Retinal pigment epithelial cell (primary cell): ENCODE measurements around the gene NPIPB9.
"Not testable (repeated sequence)": the region's sequence is repeated elsewhere in the genome, so short reads cannot be mapped to it uniquely, and the experiment has no call there.

Experiments used
- DNase-seq: peaks from one replicate; pipeline ENCODE4 v3.0.0-alpha.2; 2010; ENCODE audit warnings: low read depth
- H3K4me3 ChIP-seq: 2 replicates; pipeline ENCODE4 v1.5.1; 2011; ENCODE audit warnings: mild to moderate bottlenecking, low read length, control low read depth, moderate library complexity

Gene NPIPB9

DNA sequence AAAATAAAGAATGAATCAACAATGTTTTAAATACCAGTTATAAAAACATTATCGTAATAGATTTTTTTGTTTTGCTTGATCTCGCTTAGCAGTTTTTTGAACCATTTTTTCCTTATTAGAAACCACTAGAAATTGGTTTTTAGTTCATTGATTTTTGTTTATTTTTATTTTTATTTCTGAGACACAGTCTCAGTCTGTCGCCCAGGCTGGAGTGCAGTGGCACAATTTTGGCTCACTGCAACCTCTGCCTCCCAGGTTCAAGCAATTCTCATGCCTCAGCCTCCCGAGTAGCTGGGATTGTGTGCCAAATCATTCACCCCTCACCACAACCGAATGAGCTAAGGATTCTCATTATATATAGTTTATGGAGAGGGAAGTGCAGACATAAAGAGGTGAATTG is at the start of gene NPIPB9:
NPIPB9 (plus strand) TSS at position 301 of the 400 bp plus-strand sequence.
- H3K4me3 ChIP-seq, DNase-seq: not testable (repeated sequence)

DNA sequence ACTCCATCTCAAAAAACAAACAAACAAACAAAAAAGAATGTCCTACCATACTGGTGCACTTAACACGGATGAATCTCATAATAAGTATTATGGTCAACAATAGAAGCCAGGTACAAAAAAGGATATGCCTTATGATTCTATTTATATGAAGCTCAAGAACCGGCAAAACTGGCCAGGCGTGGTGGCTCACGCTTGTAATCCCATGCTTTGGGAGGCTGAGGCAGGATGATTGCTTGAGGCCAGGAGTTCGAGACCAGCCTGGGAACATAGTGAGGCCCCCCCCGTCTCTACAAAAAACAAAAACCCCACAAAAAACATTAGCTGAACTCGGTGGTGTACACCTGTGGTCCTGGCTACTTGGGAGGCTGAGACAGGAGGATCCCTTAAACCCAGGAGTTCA is 47.3 kb upstream of the NPIPB9 start:
- not testable (repeated sequence) for H3K4me3 ChIP-seq, DNase-seq

DNA sequence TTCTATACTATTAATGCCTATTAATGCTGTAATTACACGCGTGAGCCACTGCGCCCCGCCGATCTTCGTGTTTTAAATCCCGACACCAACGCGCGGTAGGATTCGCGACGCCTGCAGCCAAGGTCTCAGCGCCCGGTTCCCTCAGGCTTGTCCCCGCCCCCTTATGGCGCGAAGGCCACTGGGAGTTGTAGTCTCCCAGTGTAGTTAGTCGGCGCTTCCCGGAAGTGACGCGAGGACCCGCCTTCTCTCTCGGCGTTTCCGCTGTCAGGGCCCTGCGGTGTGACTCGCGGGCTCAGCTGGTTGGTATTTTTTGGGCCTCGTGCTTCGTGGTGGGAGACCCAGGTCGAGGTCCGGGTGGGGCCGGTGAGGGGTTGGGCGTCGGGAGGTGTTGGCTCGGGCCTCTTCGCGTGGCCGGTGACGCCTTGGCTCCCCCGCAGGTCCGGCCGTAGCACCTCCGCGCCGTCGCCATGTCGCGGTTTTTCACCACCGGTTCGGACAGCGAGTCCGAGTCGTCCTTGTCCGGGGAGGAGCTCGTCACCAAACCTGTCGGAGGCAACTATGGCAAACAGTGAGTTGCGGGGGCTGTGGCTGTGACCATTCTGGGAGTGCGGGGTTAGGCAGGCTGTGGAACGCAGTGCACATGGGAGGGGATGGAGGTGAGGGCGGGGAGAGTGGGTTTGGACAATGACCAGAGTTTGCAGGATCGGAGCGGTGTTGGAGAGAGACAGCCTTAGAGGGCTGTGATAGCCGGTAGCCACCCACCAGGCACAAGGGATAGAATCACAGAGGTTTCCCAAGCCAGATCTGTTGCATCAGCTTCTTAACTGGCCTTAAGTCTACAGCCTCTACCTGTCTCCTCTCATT is 40.1 kb upstream of the NPIPB9 start, which contains the start of gene EIF3C:
EIF3C (plus strand) TSS at position 245 of the 864 bp plus-strand sequence; CDS start at position 468, 223 bp downstream.
- DNase-seq: not testable (repeated sequence)

DNA sequence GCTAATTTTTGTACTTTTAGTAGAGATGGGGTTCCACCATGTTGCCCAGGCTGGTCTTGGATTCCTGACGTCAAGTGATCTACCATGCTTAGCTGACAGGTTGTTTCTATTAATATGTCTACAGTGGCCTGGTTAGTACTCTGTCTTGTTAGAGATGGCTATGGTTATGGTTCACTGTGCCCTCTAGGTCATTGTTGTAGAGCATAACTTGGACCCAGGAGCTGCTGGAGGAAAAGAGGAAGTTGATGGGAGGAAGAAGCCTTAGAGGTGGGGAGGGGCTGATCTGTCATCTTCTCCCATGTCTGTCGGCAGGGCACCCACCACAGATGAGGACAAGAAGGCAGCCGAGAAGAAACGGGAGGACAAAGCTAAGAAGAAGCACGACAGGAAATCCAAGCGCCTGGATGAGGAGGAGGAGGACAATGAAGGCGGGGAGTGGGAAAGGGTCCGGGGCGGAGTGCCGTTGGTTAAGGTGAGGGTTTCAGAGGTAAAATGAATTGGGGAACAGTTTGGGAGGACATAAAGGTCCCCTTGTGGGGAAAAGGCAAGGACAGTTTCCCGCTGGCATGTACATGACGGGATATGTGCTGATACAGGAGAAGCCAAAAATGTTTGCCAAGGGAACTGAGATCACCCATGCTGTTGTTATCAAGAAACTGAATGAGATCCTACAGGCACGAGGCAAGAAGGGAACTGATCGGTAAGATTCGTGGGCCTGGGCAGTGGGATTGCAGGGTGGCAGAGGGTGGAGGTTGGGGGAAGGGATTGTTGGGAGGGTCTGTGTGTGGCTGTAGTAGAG is 28.5 kb upstream of the NPIPB9 start:
- not testable (repeated sequence) for DNase-seq, H3K4me3 ChIP-seq

More for the DNA sequence above, 40.1 kb upstream of the NPIPB9 start, which contains the start of gene EIF3C:
- not testable (repeated sequence) for H3K4me3 ChIP-seq

GRCh38 chr16:28731253-28731652 is 20.3 kb upstream of the NPIPB9 start:
- DNase-seq, H3K4me3 ChIP-seq: not testable (repeated sequence)

DNA sequence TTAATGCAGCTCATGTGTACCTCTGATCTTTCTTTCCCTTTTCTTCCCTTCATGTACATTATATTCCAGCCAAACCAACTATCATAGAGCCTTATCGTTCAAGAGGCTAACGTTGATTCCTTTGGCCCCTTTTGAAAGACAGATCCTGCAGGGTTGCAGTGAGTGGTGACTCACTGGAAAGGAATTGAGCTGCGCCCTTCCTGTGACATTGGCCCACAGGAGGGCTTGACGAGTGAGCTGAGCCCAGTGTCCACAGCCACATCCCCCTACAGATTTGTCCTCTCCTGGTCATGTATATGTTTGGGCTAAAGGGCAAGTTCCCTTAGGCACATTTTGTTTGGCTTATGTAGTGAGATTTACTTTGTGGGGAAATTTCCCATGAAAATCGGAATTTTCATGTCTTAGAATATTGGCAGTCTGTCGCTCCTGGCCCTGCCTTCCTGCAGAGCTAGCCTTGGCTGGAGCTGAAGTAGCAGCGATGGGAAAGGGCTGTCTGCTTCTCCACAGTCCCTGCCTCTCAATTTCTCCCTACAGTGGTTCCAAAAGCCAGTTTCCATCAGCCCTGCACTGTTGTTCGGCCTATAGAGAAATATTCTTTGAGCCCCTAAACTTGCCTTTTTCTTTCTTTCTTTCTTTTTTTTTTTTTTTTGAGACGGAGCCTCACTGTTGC is 19.0 kb upstream of the NPIPB9 start:
- not testable (repeated sequence) for H3K4me3 ChIP-seq, DNase-seq

DNA sequence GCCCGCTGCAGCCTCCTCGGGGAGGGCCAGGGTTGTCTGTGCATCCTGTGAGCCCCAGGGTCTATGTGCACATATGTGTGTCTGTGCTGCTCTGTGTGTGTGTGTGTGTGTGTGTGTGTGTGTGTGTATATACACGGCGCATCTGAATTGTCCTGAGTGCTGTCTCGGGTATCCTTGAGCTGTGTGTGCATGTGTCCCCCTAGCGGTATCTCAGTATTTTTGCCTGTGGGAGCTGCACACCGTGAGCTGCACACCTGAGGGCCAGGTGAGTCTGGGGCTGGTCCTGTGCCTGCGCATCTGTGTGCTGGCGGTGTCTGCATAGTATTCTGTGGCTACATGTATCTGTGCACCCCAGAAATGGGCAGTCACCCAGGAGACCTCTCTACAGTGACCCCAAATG is 11.8 kb upstream of the NPIPB9 start:
- DNase-seq, H3K4me3 ChIP-seq: not testable (repeated sequence)

DNA sequence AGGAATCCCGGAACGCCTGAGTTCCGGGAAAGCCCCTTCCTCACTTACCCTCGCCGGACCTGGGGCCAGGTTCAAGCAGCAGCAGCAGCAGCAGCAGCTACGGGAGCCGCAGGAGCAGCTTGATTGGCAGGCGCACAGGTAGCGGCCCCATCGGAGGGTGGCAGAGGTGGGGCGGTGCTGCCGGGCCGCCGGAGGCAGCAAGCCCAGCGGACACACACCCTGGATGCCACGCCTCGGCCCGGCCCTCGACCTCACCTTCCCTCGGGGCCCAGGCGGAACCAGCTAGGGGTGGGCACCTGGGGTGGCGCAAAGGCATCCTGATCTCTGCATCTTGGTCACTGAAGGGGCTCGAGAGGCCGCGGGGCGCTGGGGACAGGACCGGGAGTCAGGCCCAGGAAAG is 11.0 kb upstream of the NPIPB9 start:
- DNase-seq, H3K4me3 ChIP-seq: not testable (repeated sequence)

DNA sequence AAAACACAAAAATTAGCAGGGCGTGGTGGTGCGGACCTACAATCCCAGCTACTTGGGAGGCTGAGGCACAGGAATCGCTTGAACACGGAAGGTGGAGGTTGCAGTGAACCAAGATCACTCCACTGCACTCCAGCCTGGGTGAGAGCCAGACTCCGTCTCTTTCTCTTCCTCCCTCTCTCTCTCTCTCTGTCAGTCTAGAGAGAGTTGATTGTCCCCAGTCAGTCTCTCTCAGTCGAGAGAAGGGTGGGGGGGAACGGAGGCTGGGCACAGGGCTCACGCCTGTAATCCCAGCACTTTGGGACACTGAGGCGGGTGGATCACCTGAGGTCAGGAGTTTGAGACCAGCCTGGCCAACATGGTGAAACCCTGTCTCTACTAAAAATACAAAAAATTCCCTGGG is 10.3 kb upstream of the NPIPB9 start:
- H3K4me3 ChIP-seq, DNase-seq: not testable (repeated sequence)

DNA sequence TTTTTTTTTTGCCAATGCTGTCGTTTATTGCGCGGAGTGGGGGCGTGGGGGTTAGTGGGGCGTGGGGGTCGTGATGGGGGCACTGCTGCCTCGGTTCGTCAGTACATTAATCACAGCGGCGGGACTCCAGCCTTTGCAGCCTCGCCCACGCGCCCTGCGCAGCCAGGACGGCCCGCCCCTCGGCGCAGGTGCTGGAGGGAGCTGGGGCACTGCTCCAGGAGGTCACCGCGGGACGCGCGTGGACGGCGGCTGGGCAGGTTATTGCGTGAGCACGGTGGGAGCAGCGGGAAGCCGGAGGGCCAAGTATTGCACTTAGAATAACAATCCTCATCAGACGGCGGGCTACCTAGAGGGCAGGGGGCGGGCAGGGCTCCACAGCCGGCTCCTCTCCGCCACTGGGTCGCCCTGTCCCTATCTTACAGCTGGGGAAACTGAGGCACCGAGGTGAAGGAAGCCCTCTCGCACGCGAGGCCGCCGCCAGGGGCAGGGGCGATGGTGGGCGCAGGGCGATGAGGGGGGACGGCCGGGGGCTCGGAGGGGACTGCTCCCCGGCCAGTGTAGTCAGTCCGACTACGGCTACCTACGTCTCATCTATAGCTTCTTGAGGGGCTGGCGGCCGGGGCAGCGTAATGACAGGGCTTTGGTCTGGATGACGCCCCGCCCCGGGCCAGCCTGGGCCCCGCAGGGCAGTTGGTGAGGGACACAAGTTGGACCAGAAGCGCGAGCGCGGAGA is 4.8 kb upstream of the NPIPB9 start:
- DNase-seq, H3K4me3 ChIP-seq: not testable (repeated sequence)

DNA sequence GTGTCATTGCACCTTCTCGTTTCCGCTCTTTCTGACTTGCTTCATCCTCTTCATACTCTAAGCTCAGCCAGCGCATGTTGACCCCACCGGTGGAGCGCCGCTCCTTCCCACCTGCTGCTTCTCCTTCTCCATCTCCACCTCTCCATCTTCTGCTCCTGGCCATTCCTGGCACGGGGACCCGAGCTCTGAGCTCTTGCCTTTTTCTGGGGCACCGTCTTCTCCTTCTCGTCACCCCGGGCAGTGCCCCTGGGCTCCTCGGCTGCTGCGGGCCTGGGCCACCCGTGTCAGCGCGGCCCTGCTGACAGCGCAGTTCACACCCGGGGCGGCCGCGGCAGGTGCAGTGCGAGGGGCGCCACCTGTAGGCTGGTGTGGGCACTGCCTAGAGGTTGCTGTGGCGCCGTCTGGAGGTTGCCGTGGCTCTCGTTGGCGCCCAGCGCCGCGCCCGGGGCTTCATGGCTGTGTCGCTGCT is 1.6 kb upstream of the NPIPB9 start:
- not testable (repeated sequence) for DNase-seq, H3K4me3 ChIP-seq

GRCh38 chr16:28750469-28751067 is 1.0 kb upstream of the NPIPB9 start:
- DNase-seq, H3K4me3 ChIP-seq: not testable (repeated sequence)

GRCh38 chr16:28781697-28782096 is 30.1 kb downstream of the NPIPB9 start:
- DNase-seq, H3K4me3 ChIP-seq: not testable (repeated sequence)

- H3K4me3 ChIP-seq, DNase-seq: not testable (repeated sequence)
Observed at GRCh38 chr16:28782357-28782756, 30.8 kb downstream of the NPIPB9 start.

GRCh38 chr16:28802235-28803019 is 50.8 kb downstream of the NPIPB9 start:
- DNase-seq, H3K4me3 ChIP-seq: not testable (repeated sequence)

- DNase-seq, H3K4me3 ChIP-seq: not testable (repeated sequence)
Observed at GRCh38 chr16:28807445-28808120, 56.0 kb downstream of the NPIPB9 start.
